Skin epidermis (tissue), 12 donors: ENCODE measurements around the gene CHST9.
"Not testable (repeated sequence)": the region's sequence is repeated elsewhere in the genome, so short reads cannot be mapped to it uniquely, and the experiment has no call there.

Experiments
- H3K27ac ChIP-seq, 21 experiments: fragments of 200-600 bp; sonication (generic) in 11 of 21; one replicate each; pipeline ENCODE4 v1.5.0; 2020; ENCODE audit warnings: mild to moderate bottlenecking in 3 of 21, inconsistent platforms in 2 of 21, moderate library complexity in 2 of 21
- H3K4me3 ChIP-seq, 7 experiments: fragments of 200-600 bp; sonication (generic) in 2 of 7; one replicate each; pipeline ENCODE4 v1.5.0; 2020; ENCODE audit warnings: inconsistent platforms in 2 of 7, mild to moderate bottlenecking in 2 of 7, moderate library complexity in 1 of 7

CHST9 gene

GRCh38 chr18:27017901-27018500 lies 167.1 kb downstream of the CHST9 start:
- Histone ChIP-seq H3K27ac (no peak overlapping the region), H3K4me3 (no peak overlapping the region)

GRCh38 chr18:27014841-27015240 lies 170.3 kb downstream of the CHST9 start:
- Histone ChIP-seq H3K27ac (no peak overlapping the region), H3K4me3 (no peak overlapping the region)

DNA sequence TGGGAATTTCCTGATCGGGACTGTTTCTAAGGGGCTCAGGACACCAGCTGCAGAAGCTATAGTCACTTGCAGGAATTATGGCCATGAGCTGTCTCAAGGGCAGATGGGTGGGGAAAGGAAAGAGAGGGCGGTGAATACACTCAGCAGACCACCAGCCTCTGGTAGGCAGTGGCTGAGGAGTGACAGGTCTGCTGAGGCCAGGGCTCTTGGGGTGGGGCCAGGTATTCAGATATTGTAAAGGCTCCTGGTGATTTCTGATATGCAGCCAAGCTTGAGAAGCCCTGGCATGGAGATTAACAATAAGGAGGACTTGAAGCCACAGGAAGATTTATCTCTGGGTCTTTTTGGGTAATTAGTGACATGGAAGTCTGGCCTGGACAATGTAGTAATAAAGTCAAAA lies 174.3 kb downstream of the CHST9 start:
- Histone ChIP-seq H3K27ac (no peak overlapping the region), H3K4me3 (no peak overlapping the region)

DNA sequence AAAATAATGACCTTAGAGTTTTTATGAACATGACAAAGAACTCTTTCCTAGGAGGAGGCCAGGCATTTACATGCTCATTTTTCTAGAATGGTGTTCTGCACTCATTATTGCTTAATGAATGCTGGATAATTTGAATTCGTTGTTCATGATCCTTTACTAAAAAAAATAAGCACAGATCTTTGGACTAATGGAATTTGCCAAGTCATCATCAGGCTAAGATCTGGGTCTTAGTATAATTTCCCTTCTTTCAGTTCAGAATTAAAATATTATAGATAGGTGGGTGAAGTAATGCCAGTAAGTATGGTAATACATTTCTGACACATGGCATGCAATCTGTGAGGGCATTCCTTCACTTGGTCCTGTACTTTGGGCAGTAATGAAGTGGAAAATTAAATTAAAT lies 175.8 kb downstream of the CHST9 start:
- Histone ChIP-seq H3K27ac (no peak overlapping the region), H3K4me3 (no peak overlapping the region)

DNA sequence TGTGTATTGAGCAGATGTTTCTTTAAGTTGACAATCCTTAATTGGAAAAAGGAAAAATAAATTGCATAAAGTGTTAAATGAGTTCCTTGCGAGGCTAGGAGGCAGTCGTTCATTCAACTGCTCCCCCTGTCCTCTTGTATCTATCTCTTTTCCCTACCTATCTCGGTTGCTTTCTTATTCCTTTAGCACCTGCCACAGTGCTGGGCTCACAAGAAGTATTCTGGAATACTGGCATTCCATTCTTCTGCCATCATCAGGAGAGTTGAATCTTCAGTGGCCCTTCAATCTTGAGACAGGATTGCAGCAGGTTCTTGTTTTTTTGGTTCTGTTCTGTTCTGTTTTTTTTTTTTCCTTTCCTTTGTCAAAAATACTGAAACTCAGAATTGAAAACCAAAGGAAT lies 176.5 kb downstream of the CHST9 start:
- H3K27ac ChIP-seq = no peak overlapping the region
- no peak overlapping the region for H3K4me3 ChIP-seq

- Histone ChIP-seq H3K4me3 (no peak overlapping the region), H3K27ac (no peak overlapping the region)
Observed at GRCh38 chr18:27007880-27008279, 177.2 kb downstream of the CHST9 start.

GRCh38 chr18:27005589-27005988 lies 179.5 kb downstream of the CHST9 start:
- H3K4me3 ChIP-seq = no peak overlapping the region

GRCh38 chr18:27004056-27004829 lies 180.9 kb downstream of the CHST9 start:
- no peak overlapping the region for H3K27ac ChIP-seq
- H3K4me3 ChIP-seq = no peak overlapping the region

More at GRCh38 chr18:27005589-27005988, 179.5 kb downstream of the CHST9 start:
- no peak overlapping the region for H3K27ac ChIP-seq

DNA sequence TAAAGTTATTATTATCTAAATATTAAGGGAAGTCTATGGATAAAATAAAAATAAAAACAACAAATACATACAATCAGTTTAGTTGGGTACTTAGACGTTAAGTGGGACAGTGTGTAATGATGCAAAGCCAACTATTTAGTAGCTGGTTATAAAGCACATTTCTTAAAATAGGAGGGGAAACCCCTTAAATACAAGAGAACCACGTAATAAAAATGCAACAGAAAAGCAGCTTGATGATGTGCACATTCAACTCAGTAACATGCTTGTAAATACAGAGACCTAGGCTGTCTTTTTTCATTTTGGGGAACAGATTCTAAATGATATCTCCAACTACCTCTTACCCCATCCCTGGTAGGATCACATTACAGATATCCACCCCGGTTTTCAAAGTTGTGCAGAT lies 185.3 kb downstream of the CHST9 start:
- H3K4me3 ChIP-seq = no peak overlapping the region
- no peak overlapping the region for H3K27ac ChIP-seq

DNA sequence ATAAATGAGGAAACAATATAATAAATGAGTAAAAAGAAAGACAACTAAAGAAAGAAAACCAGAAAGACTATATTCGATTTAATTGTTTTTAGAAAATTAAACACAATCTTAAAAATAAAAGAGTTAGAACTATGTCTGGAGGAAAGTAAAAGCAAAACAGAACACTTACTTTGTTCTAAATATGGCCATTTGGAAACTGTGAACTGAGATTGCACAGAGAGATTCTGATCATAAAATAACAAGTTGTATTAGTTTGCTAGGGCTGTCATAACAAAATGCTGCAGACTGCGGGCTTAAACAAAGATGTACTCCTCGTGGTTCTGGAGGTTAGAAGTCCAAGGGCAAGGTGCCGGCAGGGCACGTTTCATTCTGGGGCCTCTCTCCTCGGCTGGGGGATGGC lies 191.5 kb downstream of the CHST9 start:
- Histone ChIP-seq H3K27ac (no peak overlapping the region), H3K4me3 (no peak overlapping the region)

GRCh38 chr18:26992926-26993325 lies 192.2 kb downstream of the CHST9 start:
- Histone ChIP-seq H3K4me3 (no peak overlapping the region), H3K27ac (no peak overlapping the region)

DNA sequence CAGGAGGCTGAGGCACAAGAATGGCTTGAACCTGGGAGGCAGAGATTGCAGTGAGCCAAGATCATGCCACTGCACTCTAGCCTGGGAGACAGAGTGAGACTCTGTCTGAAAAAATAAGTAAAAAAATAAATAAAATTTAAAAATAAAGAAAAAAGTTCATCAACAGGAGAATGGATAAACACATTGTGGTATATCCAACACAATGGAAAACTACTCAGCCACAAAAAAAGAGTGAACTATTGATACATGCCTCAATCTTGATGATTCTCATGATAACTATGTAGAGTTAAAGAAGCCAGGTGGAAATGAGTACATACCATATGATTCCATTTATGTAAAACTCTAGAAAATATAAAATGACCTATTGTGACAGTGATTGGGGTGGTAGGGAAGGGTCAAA lies 195.3 kb downstream of the CHST9 start:
- Histone ChIP-seq H3K27ac (no peak overlapping the region), H3K4me3 (no peak overlapping the region)

GRCh38 chr18:26981360-26982082 lies 203.6 kb downstream of the CHST9 start:
- no peak overlapping the region for H3K27ac ChIP-seq
- no peak overlapping the region for H3K4me3 ChIP-seq

- Histone ChIP-seq H3K27ac (no peak overlapping the region), H3K4me3 (no peak overlapping the region)
Observed at GRCh38 chr18:26978812-26979341, 206.2 kb downstream of the CHST9 start.

DNA sequence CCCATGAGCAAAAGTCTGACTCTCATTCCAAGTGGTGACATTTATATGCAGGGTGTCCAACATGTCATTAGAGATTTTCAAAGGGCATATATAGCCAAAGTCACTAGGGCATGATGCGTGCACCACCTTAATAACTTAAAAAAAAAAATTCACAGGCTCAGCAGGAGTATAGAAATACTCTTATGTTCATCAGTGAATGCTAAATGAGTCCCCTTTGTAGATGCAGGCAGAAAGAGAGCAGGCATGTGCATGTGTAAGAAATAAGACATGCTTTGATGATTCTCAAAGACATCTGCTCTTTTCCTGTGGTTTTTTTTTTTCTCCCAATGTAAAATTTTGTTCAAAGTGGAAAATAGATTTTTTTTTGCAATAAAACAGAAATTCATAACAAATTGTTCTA lies 207.3 kb downstream of the CHST9 start:
- Histone ChIP-seq H3K27ac (no peak overlapping the region), H3K4me3 (no peak overlapping the region)

GRCh38 chr18:26976206-26976605 lies 208.9 kb downstream of the CHST9 start:
- H3K27ac ChIP-seq = no peak overlapping the region
- no peak overlapping the region for H3K4me3 ChIP-seq

GRCh38 chr18:26972549-26972948 lies 212.6 kb downstream of the CHST9 start:
- H3K4me3 ChIP-seq, H3K27ac ChIP-seq: not testable (repeated sequence)

GRCh38 chr18:26971409-26971808 lies 213.7 kb downstream of the CHST9 start:
- H3K4me3 ChIP-seq = no peak overlapping the region
- no peak overlapping the region for H3K27ac ChIP-seq

- no peak overlapping the region for H3K27ac ChIP-seq
- H3K4me3 ChIP-seq = no peak overlapping the region
Observed at GRCh38 chr18:26970637-26971036, 214.5 kb downstream of the CHST9 start.

DNA sequence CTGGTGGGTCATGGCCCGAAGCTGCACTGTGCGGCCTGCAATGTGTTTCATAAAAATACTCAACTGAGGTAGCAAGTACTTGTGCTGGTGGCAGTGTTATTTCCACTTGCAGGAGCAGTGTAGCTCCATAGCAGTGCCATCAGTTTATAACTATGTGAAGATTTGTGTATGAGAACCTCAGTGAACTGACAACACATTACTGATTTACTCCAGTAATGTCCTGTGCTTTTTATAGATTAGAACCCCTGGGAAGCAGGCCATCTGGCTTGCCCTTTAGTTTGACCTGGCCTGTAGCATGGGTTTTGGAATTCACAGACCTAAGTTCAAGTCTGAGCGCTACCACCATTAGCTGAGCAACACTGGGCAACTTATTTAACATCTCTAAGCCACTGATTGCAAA lies 219.9 kb downstream of the CHST9 start:
- H3K4me3 ChIP-seq = no peak overlapping the region
- H3K27ac ChIP-seq = no peak overlapping the region

DNA sequence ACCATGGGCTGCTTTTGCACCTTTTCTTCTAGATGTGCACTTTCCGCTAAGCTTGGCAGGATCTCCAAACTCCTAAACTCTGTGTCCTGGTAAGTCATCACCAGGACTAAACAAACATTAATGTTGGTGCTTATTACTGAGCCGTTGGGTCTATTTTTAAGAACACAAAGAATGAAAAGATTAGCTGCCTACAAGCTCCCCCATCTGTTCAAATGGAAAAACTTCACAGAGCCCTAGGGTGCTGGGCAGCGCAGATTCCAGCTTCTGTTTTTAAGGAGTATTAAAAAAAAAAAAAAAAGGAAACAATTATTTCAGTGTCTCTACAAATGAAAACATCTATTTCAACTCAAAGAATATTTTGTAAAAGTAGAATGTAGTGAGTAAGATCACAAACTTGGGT lies 221.8 kb downstream of the CHST9 start:
- H3K27ac ChIP-seq = no peak overlapping the region
- no peak overlapping the region for H3K4me3 ChIP-seq
